Mammary epithelial cell (primary cell): Measurements from ENCODE around the gene SRRD.

Experiments used
- EZH2 ChIP-seq: IDR thresholded peaks from 2 replicates; pipeline ENCODE4 v1.6.1; 2012; ENCODE audit warnings: low read length, inconsistent platforms, borderline replicate concordance
- TF ChIP-seq, protein P1 (sequence below), 2 donors: IDR thresholded peaks in 1 of 2; conservative IDR thresholded peaks in 1 of 2; 2 replicates each; pipeline ENCODE4 v1.5.1; 2011 to 2012; ENCODE audit warnings: inconsistent platforms in 2 of 2, low read length in 2 of 2, mild to moderate bottlenecking in 2 of 2, control low read depth in 1 of 2, low read depth in 1 of 2; ENCODE audit not compliant: insufficient read depth in 1 of 2; ENCODE audit errors: extremely low read depth in 1 of 2

DNA sequence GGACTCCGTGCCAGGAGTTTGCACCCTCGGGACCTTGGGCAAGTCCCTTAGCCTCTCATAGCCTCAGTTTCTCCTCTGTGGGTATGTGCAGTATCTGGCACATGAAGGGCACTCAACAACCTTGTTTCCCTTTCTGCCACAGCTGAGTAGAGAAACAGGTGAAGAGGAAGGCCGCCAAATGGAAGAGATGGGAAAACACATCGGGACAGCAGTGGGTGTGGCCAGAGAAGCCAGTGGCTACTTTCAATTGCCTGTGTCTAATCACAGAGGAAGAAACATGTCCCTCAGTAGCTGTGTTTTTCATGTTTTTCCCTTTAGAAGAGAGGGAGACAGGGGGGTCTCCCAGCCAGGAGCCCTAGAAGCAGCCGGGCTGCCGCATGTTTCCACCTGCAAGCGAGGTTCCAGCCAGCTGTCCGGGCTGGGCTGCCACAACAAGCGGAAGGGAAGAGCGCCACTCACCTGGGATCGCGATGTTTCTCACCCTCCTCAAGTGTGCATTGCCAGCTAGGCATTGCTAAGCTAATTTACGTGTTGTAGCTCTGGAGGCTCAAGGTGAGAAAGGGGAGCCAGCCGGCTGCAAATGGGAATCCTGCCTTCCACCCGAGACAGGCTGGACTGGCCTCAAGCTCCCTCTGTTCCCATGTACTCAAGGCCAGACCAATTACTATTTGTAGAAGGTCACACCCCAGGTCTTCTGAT lies 38.0 kb upstream of the SRRD start:
- TF ChIP-seq, protein P1, sequence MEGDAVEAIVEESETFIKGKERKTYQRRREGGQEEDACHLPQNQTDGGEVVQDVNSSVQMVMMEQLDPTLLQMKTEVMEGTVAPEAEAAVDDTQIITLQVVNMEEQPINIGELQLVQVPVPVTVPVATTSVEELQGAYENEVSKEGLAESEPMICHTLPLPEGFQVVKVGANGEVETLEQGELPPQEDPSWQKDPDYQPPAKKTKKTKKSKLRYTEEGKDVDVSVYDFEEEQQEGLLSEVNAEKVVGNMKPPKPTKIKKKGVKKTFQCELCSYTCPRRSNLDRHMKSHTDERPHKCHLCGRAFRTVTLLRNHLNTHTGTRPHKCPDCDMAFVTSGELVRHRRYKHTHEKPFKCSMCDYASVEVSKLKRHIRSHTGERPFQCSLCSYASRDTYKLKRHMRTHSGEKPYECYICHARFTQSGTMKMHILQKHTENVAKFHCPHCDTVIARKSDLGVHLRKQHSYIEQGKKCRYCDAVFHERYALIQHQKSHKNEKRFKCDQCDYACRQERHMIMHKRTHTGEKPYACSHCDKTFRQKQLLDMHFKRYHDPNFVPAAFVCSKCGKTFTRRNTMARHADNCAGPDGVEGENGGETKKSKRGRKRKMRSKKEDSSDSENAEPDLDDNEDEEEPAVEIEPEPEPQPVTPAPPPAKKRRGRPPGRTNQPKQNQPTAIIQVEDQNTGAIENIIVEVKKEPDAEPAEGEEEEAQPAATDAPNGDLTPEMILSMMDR (conservative IDR thresholded peaks at IDR 0.05 in 1 of 2, IDR thresholded peaks at IDR 0.05 in 1 of 2; ENCODE audit: extremely low read depth in 1 of 2, insufficient read depth in 1 of 2, low read depth in 1 of 2, low read length in 2 of 2): no peak
- TF ChIP-seq EZH2: no peak
